Keratinocyte (primary cell): ENCODE results near the gene COG3. TPM values are rescaled to one million over a fixed set of nuclear protein-coding genes. Genes with fewer than 3 reads are reported as not detected.

Experiments used
- DNase-seq: peaks from one replicate; pipeline ENCODE4 v3.0.0-alpha.2; 2011; ENCODE audit warnings: low read depth, missing footprints, low spot score
- FAIRE-seq: peaks from 2 replicates; lab custom pipeline; 2011; peaks lifted over from hg19 to GRCh38; lab: Jason Lieb, UNC
- H2AFZ ChIP-seq: 2 replicates; pipeline ENCODE4 v1.6.0; 2012; ENCODE audit warnings: low read length, control low read depth, inconsistent platforms; ENCODE audit not compliant: control insufficient read depth
- H3K27ac ChIP-seq: 2 replicates; pipeline ENCODE4 v1.5.1; 2011; ENCODE audit warnings: low read length; ENCODE audit not compliant: control insufficient read depth, insufficient read depth
- H3K27me3 ChIP-seq: 3 replicates; pipeline ENCODE4 v1.6.0; 2011; ENCODE audit warnings: low read length; ENCODE audit not compliant: control insufficient read depth, insufficient read depth; ENCODE audit errors: extremely low read depth
- H3K36me3 ChIP-seq, 2 experiments: 2 replicates in 1 of 2; 3 replicates in 1 of 2; pipeline ENCODE4 v1.5.1; 2011; ENCODE audit warnings: low read length in 2 of 2, mild to moderate bottlenecking in 1 of 2; ENCODE audit not compliant: control insufficient read depth in 2 of 2, insufficient read depth in 2 of 2; ENCODE audit errors: extremely low read depth in 1 of 2
- H3K4me1 ChIP-seq: 3 replicates; pipeline ENCODE4 v1.5.1; 2011; ENCODE audit warnings: low read length; ENCODE audit not compliant: control insufficient read depth, insufficient read depth; ENCODE audit errors: extremely low read depth
- H3K4me2 ChIP-seq: 3 replicates; pipeline ENCODE4 v1.6.0; 2011; ENCODE audit warnings: low read depth, low read length; ENCODE audit not compliant: control insufficient read depth, insufficient read depth; ENCODE audit errors: extremely low read depth
- H3K4me3 ChIP-seq, 3 experiments: fragments of 200-600 bp in 1 of 3; sonication (generic) in 1 of 3; 2 replicates in 2 of 3; 3 replicates in 1 of 3; pipeline ENCODE4 v1.5.1; 2011 to 2016; ENCODE audit warnings: low read length in 3 of 3, mild to moderate bottlenecking in 3 of 3, control low read depth in 2 of 3, inconsistent platforms in 1 of 3, low read depth in 1 of 3, mixed read lengths in 1 of 3, mixed run types in 1 of 3, moderate library complexity in 1 of 3; ENCODE audit not compliant: control insufficient read depth in 2 of 3, insufficient read depth in 2 of 3; ENCODE audit errors: extremely low read depth in 1 of 3
- H3K79me2 ChIP-seq: 2 replicates; pipeline ENCODE4 v1.6.0; 2012; ENCODE audit warnings: low read length; ENCODE audit not compliant: control insufficient read depth, insufficient read depth
- H3K9ac ChIP-seq: 3 replicates; pipeline ENCODE4 v1.6.0; 2011; ENCODE audit warnings: low read length; ENCODE audit not compliant: control insufficient read depth, insufficient read depth; ENCODE audit errors: extremely low read depth
- H3K9me1 ChIP-seq: 3 replicates; pipeline ENCODE4 v1.6.0; 2011; ENCODE audit warnings: low read length; ENCODE audit not compliant: control insufficient read depth, insufficient read depth; ENCODE audit errors: extremely low read depth
- H3K9me3 ChIP-seq: 2 replicates; pipeline ENCODE4 v1.5.1; 2012; ENCODE audit warnings: low read depth, low read length; ENCODE audit not compliant: control insufficient read depth
- H4K20me1 ChIP-seq: 3 replicates; pipeline ENCODE4 v1.6.0; 2011; ENCODE audit warnings: low read length; ENCODE audit not compliant: control insufficient read depth, insufficient read depth; ENCODE audit errors: extremely low read depth
- EZH2 ChIP-seq: IDR thresholded peaks from one replicate; pipeline ENCODE4 v1.6.1; 2012; ENCODE audit warnings: inconsistent platforms, mild to moderate bottlenecking, low read length, moderate library complexity
- dilution Hi-C: fragments of 300-500 bp; cut with MboI; formaldehyde crosslinking; loops from one replicate; pipeline ENCODE4 v1.7.0; 2020; ENCODE audit warnings: low sequenced_read_pairs; ENCODE audit not compliant: extremely low pct_ligation_motif_present
- polyA plus RNA-seq, 5 experiments: library from polyadenylated mRNA; depleted of rRNA in 3 of 5; stranded (reverse) in 3 of 5; stranded (forward) in 1 of 5; unstranded in 1 of 5; fragments of >200 nt; gene quantifications; 1 replicate in 1 of 5; 2 replicates in 3 of 5; 3 replicates in 1 of 5; pipeline versions ENCODE4 v1.2.1 to v1.2.3, GENCODE V29; 2011 to 2012; ENCODE audit warnings: missing spikeins in 2 of 5, low read depth in 1 of 5, low replicate concordance in 1 of 5
- TF ChIP-seq, protein P1 (sequence below), 3 experiments: IDR thresholded peaks in 1 of 3; conservative IDR thresholded peaks in 1 of 3; optimal IDR thresholded peaks in 1 of 3; 2 replicates in 2 of 3; 3 replicates in 1 of 3; pipeline versions ENCODE3 to v1.5.1; 2011; ENCODE audit warnings: low read length in 3 of 3, mild to moderate bottlenecking in 3 of 3, moderate library complexity in 2 of 3, control low read depth in 1 of 3, inconsistent platforms in 1 of 3; ENCODE audit not compliant: insufficient read depth in 2 of 3; ENCODE audit errors: extremely low read depth in 1 of 3

The COG3 gene
- polyA plus RNA-seq, 1 donor (not counting 4 experiments of a cell fraction or from before 2014, with no cell fraction given), result 31.0 TPM

DNA sequence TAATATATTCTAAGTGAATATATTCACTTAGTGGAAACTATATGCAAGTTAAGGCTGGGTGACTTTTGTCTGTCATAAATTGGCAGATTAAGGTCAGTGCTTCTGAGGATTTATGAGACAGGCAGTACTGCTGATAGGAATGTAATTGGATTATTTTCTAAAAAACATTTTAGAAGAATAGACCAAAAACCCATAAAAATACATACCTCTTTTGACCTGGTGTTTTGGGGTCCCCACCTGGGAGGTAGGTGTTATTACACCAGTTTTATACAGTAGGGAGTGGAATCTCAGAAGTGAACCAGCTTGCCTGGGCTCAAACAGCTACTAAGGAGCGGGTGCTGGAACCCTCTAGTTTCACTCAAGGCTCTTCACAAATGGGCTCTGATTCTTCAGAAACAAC lies 25.3 kb downstream of the COG3 start:
- dilution Hi-C loops, result no loop called here
- no peak for DNase-seq
- FAIRE-seq, result no peak
- Histone ChIP-seq H3K9me1 (no peaks in the 10 kb centered on the region), H2AFZ (no peak overlapping the region), H3K9me3 (no peaks in the 10 kb centered on the region), H3K9ac (no peak overlapping the region), H3K4me3 (no peak overlapping the region), H3K4me2 (no peak overlapping the region), H3K4me1 (peaks cover 12% of the 10 kb centered on the region), H3K27ac (no peak overlapping the region), H4K20me1 (no peaks in the 10 kb centered on the region), H3K27me3 (no peaks in the 10 kb centered on the region), H3K36me3 (peaks cover 10% of the 10 kb centered on the region in 2 experiments), H3K79me2 (peaks cover 2% of the 10 kb centered on the region)
- no peak for TF ChIP-seq EZH2
- TF ChIP-seq, protein P1, sequence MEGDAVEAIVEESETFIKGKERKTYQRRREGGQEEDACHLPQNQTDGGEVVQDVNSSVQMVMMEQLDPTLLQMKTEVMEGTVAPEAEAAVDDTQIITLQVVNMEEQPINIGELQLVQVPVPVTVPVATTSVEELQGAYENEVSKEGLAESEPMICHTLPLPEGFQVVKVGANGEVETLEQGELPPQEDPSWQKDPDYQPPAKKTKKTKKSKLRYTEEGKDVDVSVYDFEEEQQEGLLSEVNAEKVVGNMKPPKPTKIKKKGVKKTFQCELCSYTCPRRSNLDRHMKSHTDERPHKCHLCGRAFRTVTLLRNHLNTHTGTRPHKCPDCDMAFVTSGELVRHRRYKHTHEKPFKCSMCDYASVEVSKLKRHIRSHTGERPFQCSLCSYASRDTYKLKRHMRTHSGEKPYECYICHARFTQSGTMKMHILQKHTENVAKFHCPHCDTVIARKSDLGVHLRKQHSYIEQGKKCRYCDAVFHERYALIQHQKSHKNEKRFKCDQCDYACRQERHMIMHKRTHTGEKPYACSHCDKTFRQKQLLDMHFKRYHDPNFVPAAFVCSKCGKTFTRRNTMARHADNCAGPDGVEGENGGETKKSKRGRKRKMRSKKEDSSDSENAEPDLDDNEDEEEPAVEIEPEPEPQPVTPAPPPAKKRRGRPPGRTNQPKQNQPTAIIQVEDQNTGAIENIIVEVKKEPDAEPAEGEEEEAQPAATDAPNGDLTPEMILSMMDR (optimal IDR thresholded peaks at IDR 0.05 in 1 of 3, IDR thresholded peaks at IDR 0.05 in 1 of 3, conservative IDR thresholded peaks at IDR 0.05 in 1 of 3; ENCODE audit: extremely low read depth in 1 of 3, insufficient read depth in 2 of 3, low read length in 3 of 3), result peak in 2 of 3 experiments; percentile 26 to 51

DNA sequence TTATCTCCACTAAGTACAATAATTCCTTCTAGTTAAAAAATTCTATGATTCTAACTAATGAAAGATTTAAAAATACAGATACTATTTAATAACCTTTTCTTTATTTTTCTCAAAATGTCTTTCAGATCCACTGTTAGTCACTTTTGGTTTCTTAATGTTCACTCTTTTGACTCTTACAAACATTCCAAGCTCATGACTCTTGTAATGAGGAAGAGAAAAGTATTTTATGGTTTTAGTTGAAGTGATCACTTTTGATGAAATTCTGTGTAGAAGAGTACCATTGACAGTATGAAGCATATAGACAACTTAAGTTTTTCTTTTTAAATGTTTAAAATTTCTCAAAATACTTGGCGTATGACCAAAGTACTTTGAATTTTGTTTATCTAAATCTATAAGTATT lies 27.8 kb downstream of the COG3 start:
- H3K4me1 ChIP-seq, result peaks cover 15% of the 10 kb centered on the region
- peak overlapping the region; percentile 45 for H3K27ac ChIP-seq
- no peak overlapping the region for H2AFZ ChIP-seq
- no peaks in the 10 kb centered on the region for H3K79me2 ChIP-seq
- H3K9ac ChIP-seq, result no peak overlapping the region
- H3K27me3 ChIP-seq, result no peaks in the 10 kb centered on the region
- TF ChIP-seq EZH2, result no peak
- TF ChIP-seq, protein P1 (optimal IDR thresholded peaks at IDR 0.05 in 1 of 3, IDR thresholded peaks at IDR 0.05 in 1 of 3, conservative IDR thresholded peaks at IDR 0.05 in 1 of 3; ENCODE audit: extremely low read depth in 1 of 3, insufficient read depth in 2 of 3, low read length in 3 of 3), result no peak
- dilution Hi-C loops, result no loop called here
- DNase-seq (no peak), FAIRE-seq (no peak)
- no peaks in the 10 kb centered on the region for H3K9me3 ChIP-seq
- H4K20me1 ChIP-seq, result no peaks in the 10 kb centered on the region
- H3K9me1 ChIP-seq, result no peaks in the 10 kb centered on the region
- peaks cover 9 to 11% of the 10 kb centered on the region in 2 experiments for H3K36me3 ChIP-seq
- H3K4me3 ChIP-seq, result no peak overlapping the region
- H3K4me2 ChIP-seq, result peak overlapping the region; percentile 36
